GOT3 (cell line): ENCODE results near the gene MYH13.

Source experiments
- DNase-seq: peaks from one replicate; lab custom pipeline; 2025; ENCODE audit warnings: mixed read lengths; lab: John Stamatoyannopoulos, UW

The MYH13 gene

DNA sequence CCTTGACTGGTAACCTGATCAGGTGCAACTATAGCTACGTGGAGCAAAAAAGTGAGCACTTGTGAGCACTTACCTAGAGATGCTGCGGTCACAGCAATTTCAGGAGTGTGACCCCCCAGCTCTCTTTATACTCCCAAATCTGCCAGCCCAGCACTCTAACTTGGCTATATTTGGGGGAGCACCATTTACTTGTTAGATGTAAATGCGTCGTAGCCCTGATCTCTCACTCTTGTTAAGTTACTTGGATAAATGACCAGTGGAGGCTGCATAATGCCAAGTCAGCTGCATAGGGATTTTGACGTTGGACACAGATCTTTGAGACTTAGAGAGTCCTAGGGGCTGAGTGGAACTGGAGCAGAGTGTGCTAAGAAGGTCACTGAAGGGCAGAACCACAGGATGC, at the start of gene MYH13:
Gene MYH13, minus strand, starts transcription at position 101 of the 400 bp plus-strand sequence. CDS start 8,476 bp downstream, outside the sequence.
- DNase-seq, result no peak

DNA sequence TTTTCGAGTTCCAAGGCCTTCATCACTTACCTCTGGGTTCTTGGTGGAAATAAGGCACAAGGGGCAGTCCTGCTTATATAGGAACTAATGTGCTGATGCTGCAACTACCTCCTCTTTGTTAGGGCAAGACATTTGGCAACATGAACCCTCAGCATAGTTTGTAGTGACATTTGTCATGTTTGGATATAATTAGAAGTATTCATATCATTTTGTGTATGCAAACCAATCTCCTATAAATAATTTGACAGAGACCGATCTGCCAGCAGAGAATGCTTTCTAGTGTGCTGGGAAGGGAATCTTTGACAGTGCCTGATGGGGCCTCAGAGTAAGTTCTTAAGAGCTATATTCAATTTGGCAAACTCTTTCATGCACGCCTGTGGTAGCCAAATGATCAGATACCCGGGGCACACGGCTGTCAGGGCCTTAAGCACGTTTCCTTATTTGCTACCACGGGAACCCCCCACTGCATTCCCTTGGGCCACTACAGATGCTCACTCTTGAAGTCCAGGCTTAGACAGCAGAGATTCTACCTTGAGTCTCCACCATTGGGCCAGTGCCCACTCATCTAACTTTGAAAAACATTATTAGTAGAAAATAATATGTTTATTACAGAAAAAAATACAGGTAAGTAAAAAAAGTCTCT, 49.2 kb upstream of the MYH13 start, which contains the start of gene MYH8:
Gene MYH8, minus strand, starts transcription at position 51 of the 643 bp plus-strand sequence. CDS start 1,723 bp downstream, outside the sequence.
- DNase-seq, result no peak

DNA sequence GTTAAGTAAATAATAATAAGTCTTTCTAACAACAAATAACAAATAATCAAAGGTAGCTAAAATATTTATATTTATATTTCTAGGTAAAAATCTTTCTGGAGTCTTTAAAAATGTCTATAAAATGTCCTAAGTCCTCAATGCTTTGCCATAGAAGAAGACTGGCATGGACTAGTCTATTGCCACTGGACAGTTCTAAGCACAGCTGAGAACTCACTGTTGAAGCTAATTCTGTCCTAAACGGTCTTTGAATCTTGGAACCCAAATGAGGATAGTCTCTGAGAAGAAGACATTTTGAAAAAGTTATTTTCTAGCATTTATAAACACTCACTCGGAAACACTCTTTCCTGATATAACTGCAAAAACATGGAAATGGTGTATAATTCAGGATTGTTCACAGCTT, 48.4 kb upstream of the MYH13 start:
- no peak for DNase-seq

DNA sequence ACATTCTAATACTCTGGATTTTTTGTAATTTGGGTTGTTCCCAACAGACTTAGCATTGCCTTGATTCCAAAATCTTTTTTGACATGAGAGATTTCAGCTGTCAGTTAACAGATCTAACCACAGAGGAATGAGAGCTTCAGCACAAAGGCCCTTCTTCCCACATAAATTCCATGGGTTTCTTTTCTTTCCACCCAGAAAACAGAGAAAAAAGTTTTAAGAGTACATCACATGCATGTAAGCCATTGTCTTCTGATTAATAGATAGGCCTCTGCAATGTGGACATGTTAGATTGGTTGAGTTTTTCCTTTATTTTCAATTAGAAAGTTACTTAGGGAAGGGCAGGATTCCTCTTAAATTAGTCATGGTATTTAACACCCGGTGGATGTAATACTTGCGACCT, 48.0 kb upstream of the MYH13 start:
- no peak for DNase-seq

DNA sequence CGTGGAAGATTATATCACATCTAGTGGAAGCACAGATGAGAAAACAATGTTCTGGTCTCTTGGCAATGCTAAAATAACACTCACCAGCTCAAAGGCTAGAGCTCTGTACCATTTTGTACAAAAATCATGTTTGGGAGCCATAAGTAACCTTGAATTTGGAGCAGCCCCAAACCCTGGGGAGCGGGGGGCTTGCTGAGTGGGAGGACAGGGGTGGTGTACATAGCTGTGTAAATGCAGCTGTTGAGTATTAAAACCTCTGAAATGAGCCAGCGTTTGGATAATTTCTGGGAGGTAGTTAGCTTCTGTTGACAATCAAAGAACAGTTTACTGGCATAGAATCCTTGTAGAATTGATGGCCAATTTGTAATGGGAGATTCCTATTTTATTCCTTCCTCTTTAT, 44.6 kb upstream of the MYH13 start:
- DNase-seq, result no peak

DNA sequence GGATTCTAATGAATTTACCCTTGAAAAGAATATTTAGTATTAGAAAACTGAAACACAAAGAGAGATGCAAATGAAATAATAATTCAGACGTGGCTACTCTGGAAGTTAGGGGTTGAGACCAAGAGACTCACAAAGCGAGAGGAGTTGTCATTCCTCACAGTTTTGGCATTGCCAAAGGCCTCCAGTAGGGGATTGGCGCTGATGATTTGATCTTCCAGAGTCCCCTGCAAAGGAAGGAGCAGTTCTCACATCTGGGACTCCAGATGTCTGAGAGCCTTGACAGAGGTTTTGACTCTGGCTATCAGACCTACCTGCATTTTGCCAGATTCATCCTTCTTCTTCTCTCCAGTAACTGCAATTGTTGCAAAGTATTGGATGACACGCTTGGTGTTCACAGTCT, 42.4 kb upstream of the MYH13 start:
- no peak for DNase-seq

DNA sequence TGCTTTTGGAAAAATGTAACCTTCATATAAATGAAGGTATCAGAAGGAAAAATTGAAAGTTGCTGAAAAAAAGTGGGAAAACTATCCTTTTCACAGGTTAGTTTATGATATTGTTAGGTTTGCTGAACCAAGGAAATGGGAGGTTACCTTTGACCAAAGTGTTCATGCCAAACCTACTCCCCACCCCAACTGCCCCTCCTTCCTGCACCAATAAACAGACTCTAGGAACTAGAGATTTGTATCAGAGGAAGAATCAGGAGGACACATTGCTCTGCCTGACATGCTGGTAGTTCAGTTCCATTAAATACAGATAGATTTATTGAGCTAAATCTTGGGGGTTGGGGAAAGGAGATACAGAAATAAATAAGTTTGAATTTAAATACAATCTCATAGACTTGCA, 30.8 kb upstream of the MYH13 start:
- DNase-seq, result no peak

DNA sequence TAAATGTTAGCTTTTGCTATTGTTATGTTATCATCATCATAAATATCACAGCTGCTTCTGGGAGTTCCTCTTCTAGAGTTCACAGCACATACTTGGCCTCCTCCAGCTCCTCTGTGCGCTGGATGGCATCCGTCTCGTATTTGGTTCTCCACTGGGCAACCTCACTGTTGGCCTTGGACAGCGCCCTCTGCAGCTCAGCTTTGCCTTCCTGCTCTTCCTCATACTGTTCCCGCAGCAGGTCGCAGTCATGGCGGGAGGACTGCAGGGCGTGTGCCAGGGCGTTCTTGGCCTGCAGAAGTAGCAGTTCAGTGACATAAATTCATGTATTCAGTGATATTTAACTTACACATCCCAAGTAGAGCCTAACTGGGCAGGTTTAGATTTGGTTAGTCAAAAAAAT, 25.5 kb upstream of the MYH13 start:
- DNase-seq, result no peak

DNA sequence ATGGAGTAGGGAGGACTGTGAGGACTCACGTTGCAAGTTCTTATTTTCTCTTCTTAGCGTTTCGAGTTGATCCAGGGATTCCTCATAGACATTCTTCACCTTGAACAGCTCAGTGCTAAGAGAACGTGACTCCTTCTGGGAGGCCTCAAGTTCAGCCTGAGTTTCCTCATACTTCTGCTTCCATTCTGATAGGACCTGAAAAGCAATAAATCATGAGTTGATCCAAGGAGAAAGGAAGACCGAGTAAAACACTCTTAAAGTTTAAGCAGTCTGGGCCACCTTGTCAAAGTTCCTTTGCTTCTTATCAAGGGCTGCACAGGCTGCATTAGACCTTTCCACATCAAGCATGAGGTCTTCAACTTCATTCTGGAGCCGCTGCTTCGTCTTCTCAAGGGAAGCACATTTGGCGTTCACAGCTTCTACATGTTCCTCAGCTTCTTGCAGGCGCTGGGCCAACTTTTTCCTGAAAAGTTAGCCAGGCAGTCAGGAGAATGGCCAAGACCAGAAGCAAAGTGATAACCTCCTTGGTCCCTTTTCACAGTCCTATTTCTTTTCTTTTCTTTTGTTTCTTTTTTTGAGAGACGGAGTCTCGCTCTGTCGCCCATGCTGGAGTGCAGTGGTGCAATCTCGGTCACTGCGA, 23.8 kb upstream of the MYH13 start:
- DNase-seq, result no peak

DNA sequence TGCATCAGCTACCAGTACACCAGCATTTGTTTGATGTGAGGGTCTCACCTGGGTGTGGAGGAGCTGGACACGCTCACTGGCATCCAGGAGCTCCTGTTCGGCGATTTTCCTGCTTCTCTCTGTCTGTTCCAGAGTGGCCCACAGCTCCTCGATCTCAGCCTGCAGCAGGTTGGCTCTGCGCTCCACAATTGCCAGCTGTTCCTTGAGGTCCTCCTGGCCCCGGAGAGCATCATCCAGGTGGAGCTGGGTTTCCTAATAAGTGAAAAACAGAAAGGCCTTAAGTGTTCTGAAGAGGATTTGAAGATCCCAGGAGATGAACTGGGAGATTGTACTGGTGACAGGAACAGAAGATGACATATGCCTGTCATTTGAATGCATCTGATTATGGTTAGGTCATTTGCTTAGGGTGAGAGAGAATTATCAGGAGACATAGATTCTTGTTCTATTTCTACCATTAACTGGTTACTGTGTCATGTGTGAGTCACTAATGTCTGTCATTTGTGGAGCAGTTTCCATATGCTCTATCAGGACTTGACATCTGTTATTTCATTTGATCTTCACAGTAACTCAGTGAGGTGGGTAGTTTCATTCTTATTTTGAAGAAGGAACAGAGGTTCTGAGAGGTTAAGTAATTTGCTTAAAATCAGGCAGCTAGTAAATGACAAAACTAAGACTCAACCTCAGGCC, 21.5 kb upstream of the MYH13 start:
- DNase-seq, result no peak

DNA sequence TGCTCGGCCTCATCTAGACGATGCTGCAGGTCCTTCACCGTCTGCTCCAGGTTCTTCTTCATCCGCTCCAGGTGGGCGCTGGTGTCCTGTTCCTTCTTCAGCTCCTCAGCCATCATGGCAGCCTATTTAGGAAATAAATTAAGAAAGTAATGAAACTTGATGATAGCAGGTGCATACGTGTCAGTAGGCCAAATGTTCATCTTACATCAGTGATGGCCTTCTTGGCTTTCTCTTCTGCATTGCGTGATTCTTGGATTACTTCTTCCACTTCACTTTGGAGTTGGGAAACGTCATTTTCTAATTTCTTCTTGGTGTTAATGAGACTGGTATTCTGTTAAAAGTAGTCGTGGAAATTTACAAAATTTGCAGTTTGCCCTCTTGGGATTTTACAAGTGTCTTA, 20.1 kb upstream of the MYH13 start:
- no peak for DNase-seq

DNA sequence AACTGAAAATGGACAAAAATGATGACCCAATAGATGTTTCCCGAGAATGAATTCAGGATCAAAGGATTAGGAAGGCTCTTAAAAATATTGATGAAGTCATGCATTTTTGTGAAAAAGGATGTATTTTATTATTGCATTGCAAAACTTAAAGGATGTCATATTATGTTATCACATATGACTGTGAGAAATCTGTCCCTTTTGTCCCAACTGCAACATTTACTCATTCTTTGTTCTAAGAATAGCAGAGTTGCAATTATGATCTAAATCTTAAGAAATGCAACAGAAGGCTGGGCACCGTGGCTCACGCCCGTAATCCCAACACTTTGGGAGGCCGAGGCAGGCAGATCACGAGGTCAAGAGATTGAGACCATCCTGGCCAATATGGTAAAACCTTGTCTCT, 13.1 kb upstream of the MYH13 start:
- DNase-seq, result no peak

DNA sequence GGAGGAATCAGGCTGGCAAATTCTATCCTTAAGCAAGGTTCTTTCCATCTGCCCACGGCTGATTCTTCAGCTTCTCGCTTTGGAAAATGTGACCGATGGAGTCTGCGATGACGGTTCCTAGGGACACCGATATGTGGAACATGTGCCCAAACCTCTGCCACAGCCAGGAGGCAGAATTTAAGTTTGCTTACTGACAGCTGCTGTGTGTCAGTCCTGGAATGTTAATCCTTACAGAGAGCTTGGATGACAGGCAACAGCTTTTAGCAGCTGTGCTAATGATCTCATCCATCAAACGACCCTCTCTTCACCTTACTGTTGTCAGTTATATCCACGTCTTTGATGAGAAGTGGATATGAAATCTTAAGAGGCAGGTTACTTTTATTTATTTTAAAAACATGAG, 11.4 kb upstream of the MYH13 start:
- no peak for DNase-seq

DNA sequence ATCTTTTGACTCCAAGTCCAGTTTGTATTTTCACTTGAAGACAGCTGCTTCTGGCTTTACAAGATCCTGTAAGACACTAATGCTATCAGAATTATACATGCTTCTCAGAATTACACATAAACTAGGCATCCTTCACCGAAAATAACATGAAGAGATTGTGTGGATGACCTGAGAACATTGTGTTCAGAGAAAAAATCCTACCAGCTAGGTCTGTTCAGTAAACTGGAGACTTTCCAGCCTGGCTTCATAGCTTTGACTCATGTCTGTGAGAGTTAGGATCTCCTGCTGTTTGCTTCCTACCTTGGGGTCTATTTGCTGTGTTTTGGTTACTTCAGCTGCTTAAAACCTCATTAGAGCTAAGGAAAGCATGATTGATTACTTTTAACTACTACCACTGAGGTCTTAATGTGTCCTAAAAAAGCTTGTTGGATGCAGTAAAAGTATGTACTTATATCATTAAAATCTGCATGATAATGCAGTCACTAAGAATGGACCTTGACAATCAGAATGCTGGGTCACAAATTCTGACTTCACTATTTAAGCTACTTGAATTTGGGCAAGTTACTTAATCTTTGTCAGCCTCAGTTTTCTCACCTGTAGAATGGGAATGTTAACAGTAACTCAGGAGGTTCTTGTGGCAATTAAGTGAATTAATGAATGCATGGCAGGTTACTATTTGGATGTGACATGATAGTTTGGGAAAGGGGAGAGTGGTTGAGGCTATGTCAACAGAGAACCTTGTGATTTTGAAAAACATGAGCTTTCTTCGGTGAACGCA, 8.0 kb upstream of the MYH13 start:
- DNase-seq, result no peak

DNA sequence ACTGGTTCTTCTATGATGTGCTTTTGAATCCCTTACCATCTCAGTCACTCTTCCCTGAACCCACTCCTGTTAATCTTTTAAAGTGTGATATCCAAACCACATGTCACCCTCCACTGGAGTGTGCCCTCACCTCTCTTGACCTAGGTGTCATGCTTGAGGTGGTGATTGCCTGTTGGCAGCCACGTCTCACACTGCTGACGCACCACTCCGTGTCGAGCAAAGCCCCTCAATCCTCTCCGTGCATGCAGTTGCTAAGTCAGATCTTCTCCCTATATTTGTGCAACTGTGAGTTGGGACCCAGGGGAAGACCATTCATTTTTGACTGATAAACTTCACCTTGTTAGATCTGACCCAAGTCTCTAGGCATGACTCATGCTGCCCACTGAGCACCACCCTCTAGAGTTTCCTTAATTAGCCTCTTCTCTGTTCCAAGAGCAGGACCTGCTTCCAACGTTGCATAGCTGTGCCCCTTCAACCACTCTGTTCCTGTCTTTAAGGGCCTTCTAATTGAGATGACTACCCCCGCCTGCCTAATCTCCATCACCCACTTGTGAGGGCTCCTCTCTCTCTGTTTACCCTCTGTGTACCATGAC, 2.7 kb downstream of the MYH13 start:
- DNase-seq, result no peak

DNA sequence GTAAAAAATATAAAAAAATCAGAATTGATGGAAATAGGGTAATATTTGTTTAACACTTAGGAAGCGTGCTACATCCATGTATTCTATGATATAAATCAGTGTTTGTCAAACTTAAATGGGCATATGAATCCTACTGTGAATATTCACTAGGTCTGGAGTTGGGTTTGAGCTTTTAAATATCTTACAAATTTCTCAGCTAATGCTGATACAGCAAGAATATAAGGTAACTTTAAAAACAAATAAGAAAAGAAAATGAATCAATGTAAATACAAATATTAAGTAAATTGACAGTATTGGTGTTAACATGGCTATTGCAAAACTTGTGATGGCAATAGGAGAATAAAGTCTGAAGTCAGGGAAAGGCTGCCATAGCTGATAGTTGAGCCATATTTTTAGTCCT, 3.6 kb downstream of the MYH13 start:
- DNase-seq, result no peak

DNA sequence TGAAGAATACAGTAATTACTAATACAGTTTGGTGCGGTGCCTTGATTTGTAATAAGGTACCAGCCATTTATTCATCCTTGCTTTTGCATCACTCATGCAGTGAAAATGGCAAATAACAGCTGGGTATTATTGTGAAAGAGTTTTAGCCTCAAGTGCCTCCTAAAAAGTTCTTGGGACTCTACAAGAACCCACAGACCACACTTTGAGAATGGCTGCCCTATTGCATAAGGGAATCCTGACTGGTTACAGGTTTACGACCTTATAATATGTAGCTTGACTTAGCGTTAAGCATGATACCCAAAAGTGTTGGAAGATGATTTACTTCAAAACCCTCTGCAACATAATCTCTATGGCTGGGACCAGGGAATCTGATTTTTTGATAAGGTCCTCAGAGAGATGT, 4.2 kb downstream of the MYH13 start:
- no peak for DNase-seq

DNA sequence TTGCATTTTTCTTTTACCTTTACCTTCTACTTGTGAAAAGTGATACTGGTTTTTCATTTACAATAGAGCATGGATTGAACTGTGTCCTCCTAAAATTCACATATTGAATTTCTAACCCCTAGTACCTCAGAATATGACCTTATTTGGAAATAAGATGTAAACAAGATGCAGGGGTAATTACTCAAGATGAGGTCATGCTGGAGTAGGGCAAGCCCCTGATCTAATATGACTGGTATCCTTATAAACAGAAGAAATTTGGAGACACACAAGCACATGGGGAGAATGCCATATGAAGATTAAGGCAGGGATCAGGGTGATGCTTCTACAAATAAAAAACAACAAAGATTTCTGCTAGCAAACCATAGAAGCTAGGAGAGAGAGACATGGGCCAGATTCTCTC, 12.2 kb downstream of the MYH13 start:
- DNase-seq, result no peak

DNA sequence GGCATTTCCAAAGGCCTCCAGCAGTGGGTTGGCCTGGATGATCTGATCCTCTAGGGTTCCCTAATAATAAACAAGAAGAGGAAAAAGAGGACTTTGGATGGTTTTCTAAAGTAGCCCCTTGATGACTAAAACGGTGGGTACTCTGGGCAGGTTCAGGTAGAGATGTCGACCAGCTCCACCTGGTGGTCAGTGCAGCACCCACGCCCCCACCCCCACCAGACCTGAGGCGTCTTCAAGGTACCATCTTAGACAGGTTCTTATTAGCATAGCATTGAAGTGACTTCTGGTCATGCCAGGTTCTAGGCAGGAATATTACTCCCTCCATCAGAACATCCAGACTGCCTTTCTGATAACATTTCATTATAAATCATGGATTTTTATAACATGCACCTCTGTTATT, 15.0 kb downstream of the MYH13 start:
- DNase-seq, result no peak

DNA sequence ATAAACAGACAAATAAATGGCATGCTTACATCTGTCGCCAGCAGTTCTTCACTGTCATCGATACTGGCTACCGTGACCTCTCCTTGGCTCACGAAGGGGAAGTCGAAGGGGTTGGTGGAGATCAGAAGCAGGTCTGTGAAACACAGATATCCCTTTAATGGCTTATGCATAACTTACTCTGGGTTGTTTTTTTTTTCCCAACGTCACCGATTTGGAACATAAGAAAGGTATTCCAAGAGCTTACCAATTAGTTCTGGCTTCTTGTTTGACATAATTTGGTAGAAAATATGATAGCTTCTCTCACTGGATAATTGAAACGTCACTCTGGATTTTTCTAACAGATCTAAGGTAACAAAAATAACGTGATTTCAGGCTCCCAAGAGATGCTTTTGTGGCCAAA, 18.2 kb downstream of the MYH13 start:
- no peak for DNase-seq

DNA sequence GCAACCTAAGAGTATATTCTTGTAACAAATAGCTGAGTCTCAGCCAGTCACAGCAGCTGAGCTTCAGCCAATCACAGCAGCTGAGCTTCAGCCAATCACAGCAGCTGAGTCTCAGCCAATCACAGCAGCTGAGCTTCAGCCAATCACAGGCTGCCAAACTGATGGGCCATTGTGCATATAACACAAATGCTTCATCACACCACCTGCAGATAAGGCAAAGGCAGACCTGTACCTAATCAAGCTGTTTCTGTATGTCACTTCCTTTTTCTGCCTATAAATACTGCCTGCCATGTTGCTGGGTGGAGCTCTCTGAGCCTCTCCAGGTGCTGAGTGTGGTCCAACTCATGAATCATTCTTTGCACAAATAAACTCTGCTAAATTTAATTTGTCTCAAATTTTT, 19.9 kb downstream of the MYH13 start:
- no peak for DNase-seq

DNA sequence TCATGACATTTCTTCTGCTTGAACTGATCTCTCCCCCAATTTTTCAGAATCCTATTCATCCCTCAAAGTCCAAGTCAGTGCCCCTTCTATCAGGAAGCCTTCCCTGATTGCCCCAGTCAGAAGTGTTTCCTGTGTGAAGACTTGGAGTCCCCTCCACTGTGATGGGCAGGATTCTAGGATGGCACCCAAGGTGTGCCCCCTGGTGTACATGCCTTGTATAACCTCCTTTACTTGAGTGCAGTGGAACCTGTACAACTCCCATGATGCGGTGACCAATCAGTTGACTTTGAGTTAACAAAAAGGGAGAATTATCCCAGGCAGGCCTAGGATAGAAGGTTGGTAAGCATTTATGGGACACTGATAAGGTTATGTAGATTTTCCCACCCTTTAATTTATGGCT, 23.4 kb downstream of the MYH13 start:
- no peak for DNase-seq
